NCI-H2029 (cell line): ENCODE results near the gene GPATCH3.
A peak's percentile ranks its signal among the peaks of the same experiment; 100 is the strongest.
"Not testable (repeated sequence)": the region's sequence is repeated elsewhere in the genome, so short reads cannot be mapped to it uniquely, and the experiment has no call there.

ENCODE experiments used
- DNase-seq: peaks from one replicate; lab custom pipeline; 2025; lab: John Stamatoyannopoulos, UW

GPATCH3 gene

DNA sequence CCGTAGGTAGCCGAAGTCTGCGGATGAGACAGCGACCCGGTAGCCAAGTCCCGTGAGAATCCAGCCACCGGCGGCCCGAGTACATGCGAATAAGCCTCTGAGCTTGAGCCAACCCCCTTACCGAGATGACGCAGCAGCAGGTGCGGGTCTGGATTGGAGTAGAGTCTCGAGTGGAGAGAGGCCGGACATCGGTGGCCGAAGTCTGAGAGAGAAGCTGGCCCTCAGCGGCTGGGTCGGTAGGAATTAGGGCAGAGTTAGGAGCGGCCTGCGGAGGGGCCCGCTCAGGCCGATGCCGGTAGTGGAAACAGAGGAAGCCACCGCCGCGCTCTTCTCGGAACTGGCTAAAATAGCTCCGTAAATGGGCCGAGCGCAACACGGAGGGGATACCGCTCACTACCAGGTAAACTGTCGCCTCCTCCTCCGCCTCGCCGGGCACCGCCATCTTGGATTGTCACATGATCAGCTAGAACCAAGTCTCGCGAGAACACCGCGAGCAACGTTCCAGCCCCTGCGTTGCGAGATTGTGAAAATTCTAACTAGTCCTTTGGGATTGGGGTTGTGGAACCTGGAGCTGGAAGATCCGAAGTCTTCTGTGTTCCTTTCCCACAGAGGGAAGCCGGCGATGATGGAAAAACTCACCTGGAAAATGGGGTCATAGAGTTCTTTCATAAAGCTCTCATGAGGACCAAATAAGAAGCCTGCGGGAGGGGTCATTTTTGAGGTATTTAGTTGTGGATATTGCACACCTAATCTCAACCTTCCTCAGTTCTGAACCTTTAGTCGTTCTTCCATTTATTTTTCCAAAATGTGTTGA lies at the start of gene GPATCH3:
Gene GPATCH3, minus strand, starts transcription at position 467 of the 814 bp plus-strand sequence. Its CDS starts 25 bp downstream, at position 442.
- DNase-seq: peak; percentile 93

DNA sequence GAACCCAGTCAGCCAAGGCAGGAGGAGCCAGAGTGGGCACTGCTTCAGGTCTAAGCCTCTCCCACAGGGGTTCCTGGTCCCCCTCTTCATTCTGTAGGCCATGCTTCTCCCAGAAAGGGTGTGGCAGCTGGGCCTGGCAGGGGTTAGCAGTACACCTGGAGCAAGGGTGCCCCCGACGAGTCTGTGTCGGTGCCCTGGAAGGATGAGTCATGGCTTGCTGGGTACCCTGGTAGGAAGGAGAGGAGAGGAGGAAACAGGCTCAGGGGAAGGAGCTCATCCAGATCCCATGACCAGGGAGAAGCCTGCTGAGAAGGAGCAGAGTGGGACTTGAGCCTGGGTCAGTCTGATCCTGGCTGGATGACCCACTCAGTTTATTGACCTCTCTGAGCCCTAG lies 49.7 kb upstream of the GPATCH3 start:
- no peak for DNase-seq

DNA sequence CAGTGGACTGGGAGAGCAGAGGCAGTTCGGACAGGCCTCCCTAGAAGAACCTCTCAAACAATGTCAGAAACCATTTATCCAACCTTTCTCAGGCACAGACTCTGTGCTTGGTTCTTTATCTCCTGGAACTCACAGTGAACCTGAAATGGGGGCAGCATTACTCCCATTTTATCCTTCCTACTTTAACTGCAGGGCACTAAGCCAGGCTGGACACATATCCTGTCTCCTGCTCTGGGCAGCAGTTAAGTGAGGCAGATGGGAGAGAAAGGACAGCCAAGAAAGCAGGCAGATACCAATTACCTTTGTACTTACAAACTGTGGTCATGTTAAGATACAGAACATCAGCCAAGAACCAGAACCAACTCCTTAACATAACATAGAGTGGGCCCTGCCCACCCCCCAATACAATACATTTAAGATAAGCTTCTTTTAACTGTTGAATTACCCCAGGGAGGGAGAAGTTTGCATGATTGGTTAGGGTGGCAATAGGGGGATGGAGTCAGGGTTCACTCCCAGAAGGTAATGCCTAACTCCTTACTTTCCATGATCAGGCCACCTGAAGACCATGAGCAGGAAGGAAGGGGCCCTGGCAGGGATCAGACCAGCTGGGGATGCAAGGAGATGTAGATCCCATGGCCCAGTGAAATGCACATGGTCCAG lies 49.1 kb upstream of the GPATCH3 start:
- no peak for DNase-seq

- not testable (repeated sequence) for DNase-seq
These were observed 48.4 kb upstream of the GPATCH3 start for GRCh38 chr1:26948725-26949057.

- no peak for DNase-seq
These were observed 46.0 kb upstream of the GPATCH3 start for GRCh38 chr1:26946270-26946669.

- no peak for DNase-seq
These were observed 45.5 kb upstream of the GPATCH3 start for GRCh38 chr1:26945728-26946127.

DNA sequence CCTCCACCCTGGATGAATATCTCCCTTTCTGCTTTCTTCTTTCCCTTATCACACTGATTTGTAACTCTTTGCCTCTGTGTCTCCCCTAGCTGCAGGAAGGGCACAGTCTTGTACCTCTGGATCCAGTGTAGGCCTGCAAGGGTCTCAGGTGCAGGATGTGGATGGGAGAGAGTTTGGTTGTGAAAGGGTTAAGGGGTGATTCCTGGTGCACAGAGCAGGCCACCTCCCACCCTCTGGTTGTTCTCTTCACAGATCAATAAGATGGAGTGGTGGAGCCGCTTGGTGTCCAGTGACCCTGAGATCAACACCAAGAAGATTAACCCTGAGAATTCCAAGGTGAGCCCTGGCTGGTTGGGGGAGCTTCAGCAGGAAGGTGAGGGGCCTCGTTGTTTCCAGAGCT lies 44.9 kb upstream of the GPATCH3 start:
- DNase-seq: no peak

GRCh38 chr1:26942656-26943055 lies 42.4 kb upstream of the GPATCH3 start:
- no peak for DNase-seq

GRCh38 chr1:26941311-26941710 lies 41.0 kb upstream of the GPATCH3 start:
- DNase-seq: no peak

DNA sequence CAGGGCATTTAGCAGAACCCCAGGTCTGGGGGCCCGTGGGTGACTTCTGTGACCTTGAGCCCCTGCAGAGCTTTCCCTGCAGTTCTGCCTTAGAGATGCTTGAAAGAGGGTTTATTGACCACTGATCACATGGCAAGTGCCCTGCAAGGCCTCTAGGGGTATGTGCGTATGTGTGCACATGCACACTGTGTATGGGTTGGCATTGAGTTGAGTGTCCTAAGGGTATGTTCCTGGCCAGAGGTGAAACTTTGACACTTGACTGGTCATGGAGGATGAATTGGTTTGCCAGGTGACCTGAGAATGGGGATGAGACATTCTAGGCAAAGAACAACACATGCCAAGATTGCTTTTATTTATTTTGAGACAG lies 38.4 kb upstream of the GPATCH3 start:
- DNase-seq: no peak

DNA sequence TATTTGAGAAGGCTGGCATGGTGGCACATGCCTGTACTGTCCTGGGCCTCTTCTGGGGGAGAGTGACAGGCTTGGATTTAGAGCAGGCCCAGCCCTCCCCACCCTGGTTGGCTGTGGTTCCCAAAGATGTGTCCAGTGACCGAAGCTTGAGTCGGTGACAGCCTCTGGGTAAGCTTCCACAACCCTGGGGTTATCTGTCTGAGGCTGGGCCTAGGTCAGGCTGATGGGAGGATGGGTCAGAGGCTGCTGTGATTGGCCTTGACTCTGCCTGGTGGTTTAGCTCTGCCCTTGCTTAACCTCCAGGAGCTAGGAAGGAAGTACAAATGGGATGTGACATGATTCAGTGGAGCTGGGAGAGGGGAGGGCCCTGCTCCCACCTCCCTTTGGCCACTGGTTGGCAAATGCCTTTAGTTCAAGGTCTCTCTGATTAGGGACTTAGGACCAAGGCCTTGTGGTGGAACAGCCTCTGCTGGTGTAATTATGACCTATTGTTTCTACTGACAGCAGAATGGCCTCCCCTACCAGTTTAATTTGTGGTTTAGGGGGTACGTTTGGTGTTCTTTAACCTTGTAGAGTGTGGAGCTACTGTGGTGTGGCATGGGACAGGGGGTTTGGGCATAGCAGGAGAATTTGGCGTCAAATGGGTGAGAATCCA lies 37.9 kb upstream of the GPATCH3 start:
- no peak for DNase-seq

DNA sequence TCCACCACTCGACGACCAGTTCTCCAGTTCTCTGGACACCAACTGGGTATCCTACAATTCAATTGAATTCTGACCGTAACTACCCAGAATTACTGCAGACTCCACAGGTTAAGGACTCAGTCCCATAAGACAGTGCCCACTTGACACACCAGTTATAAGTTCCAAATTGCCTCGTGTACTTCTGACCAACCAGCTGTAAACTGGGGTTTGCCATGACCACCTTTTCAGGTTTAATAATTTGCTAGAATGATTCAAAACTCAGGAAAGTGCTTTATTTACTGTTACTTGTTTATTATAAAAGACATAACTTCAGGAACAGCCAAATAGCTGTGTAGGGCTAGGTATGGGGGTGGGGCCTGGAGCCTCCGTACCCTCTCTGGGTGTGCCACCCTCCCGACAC lies 36.6 kb upstream of the GPATCH3 start:
- DNase-seq: no peak

DNA sequence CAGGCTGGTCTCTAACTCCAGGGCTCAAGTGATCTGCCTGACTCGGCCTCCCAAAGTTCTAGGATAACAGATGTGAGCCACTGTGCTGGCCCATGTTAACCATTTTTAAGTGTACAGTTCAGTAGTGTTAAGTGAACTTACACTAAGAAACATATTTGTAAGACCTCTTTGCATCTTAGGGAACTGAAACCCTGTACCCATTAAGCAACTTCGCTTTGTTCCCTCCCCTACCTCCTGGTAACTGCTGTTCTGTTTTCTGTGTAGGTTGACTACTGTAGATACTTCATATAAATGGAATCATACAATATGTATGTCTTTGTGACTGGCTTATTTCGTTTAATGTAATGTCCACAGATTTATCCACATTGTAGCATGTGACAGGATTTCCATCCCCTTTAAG lies 32.3 kb upstream of the GPATCH3 start:
- no peak for DNase-seq

- DNase-seq: no peak
These were observed 23.4 kb upstream of the GPATCH3 start for GRCh38 chr1:26923711-26924110.

- no peak for DNase-seq
These were observed 22.6 kb upstream of the GPATCH3 start for GRCh38 chr1:26922901-26923300.

GRCh38 chr1:26922431-26922729 lies 22.1 kb upstream of the GPATCH3 start:
- DNase-seq: no peak

GRCh38 chr1:26921540-26922430 lies 21.5 kb upstream of the GPATCH3 start, which contains the start of gene NUDC:
NUDC (plus strand) TSS chr1:26921743; CDS start chr1:26921849, 106 bp downstream.
- DNase-seq: peak; percentile 96

- no peak for DNase-seq
These were observed 20.9 kb upstream of the GPATCH3 start for GRCh38 chr1:26921126-26921539.

DNA sequence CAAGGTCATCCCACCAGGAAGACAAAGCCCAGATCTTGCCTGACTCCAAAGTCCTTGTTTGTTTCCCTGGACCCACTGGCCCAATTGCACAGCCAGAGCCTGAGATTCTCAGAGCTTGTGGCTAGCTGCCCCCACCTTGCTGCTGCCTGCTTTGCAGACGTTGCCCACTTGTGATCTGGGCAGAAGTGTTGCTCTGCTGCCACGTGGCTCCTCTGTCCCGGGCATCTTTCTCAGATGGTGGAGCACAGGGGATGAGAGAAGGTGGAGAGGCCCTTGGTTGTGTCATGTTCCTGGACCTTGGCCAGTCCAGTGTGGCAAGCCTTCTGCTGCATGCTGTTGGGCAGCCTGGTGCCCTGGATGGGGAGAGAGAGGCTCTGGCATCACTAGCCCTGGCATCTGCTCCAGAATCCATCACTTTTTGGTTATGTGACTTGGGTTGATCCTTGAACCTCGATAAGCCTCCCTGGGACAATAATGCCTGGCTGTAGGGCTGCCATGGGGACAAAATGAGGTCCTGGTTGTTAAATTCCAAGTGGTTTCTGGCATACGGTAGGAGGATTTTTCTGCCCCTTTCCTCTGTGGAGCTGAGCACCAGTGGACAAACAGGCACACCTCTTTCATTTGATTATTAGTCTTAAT lies 15.1 kb upstream of the GPATCH3 start:
- DNase-seq: peak; percentile 89

DNA sequence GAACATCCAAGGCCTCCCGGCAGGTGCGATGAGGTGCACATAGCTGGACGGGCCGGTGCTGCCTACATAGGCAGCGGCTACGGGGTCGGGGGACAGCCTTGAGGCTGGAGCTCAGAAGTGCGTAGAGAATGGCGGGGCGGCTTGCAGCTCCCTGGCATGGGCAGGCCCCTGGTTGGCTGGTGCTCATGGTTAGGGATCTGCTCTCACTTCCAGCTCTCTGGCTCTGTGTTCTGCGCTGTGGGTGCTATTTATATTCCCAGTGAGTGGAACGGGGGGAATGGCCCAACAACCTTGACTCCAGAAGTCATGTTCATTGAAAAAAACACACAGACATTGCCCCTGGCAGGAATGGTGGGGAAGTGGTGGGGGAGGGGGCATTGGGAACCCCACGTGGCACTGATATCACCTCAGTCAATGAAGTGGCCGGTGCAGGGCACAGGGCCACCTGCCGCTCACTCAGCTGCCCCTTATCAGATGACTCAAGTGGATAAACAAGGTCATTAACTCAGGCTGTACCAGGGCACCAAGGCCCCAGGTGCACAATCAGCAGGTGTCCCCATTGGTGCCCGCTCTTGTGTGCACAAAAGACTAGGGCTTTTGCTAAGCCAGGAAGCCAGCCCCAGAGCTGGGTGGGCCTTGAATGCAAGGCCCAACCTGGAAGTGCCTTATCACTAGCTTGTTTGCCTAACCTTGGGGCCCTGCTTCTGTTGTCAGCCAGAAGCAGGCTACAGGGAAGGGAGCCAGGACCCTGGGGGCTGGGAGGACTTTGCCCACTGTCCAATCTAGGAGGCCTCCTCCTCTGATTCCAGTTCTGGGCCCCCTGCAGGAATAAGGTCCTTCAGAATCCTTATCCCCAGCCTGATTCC lies 13.7 kb upstream of the GPATCH3 start, which contains the start of gene NR0B2:
Gene NR0B2, minus strand, starts transcription at position 222 of the 866 bp plus-strand sequence. Its CDS starts 35 bp downstream, at position 187.
- DNase-seq: peak; percentile 99

- DNase-seq: no peak
These were observed 13.1 kb upstream of the GPATCH3 start for GRCh38 chr1:26913389-26913753.
